Upper lobe of left lung (tissue), 6 donors: ENCODE data around the gene CAPN10. TPM values are rescaled to one million over a fixed set of nuclear protein-coding genes. Genes with fewer than 3 reads are reported as not detected.

ENCODE experiments used
- ATAC-seq, 2 donors: fragments of 200-7000 bp; cut with Tn5 transposase; one replicate each; pipeline ENCODE4 v1.9.1; 2022; ENCODE audit warnings: mild to moderate bottlenecking in 2 of 2, moderate library complexity in 2 of 2; ENCODE audit not compliant: low FRiP score in 2 of 2
- DNase-seq, 2 donors: peaks; one replicate each; pipeline ENCODE4 v3.0.0-alpha.2; 2019 to 2020
- H3K27ac ChIP-seq, 4 donors: fragments of 200-600 bp; sonication (generic); one replicate each; pipeline ENCODE4 v1.5.1; 2016 to 2019
- H3K27me3 ChIP-seq, 4 donors: fragments of 200-600 bp; sonication (generic); one replicate each; pipeline ENCODE4 v1.5.1; 2017 to 2019
- H3K36me3 ChIP-seq, 4 donors: fragments of 200-600 bp; sonication (generic); one replicate each; pipeline ENCODE4 v1.5.1; 2016 to 2019
- H3K4me1 ChIP-seq, 4 donors: fragments of 200-600 bp; sonication (generic); one replicate each; pipeline ENCODE4 v1.5.1; 2018 to 2019
- H3K4me3 ChIP-seq, 4 donors: fragments of 200-600 bp; sonication (generic); one replicate each; pipeline ENCODE4 v1.5.1; 2017 to 2019; ENCODE audit warnings: mild to moderate bottlenecking in 2 of 4, moderate library complexity in 1 of 4
- H3K9me3 ChIP-seq, 4 donors: fragments of 200-600 bp; sonication (generic); one replicate each; pipeline ENCODE4 v1.5.1; 2018 to 2019
- CTCF ChIP-seq, 6 experiments: fragments of 450-650 bp in 4 of 6; fragments of 200-600 bp in 2 of 6; sonication (generic) in 2 of 6; IDR thresholded peaks; one replicate each; pipeline ENCODE4 v1.5.1; 2016 to 2019; ENCODE audit warnings: antibody characterized with exemption in 6 of 6
- EP300 ChIP-seq, 4 donors: sonication (generic); formaldehyde crosslinking; IDR thresholded peaks; one replicate each; pipeline ENCODE4 v1.5.1; 2017; ENCODE audit warnings: antibody characterized with exemption in 4 of 4, control low read depth in 2 of 4
- POLR2A ChIP-seq, 4 donors: fragments of 450-650 bp; IDR thresholded peaks; one replicate each; pipeline ENCODE4 v1.5.1; 2016 to 2017; ENCODE audit warnings: antibody characterized with exemption in 4 of 4, mild to moderate bottlenecking in 2 of 4
- POLR2AphosphoS5 ChIP-seq, 2 donors: sonication (generic); formaldehyde crosslinking; IDR thresholded peaks; one replicate each; pipeline ENCODE4 v1.5.1; 2017; ENCODE audit warnings: antibody characterized with exemption in 2 of 2
- WGBS, 2 donors: methylation state at CpG; one replicate each; pipeline ENCODE4 v1.1.5; 2017 to 2018; 5-methylcytosine and 5-hydroxymethylcytosine counted together
- total RNA-seq, 6 donors: library from RNA; depleted of rRNA in 4 of 6; stranded (reverse); fragments of >200 nt in 4 of 6; gene quantifications; one replicate each; pipeline versions ENCODE4 v1.1.0 to v1.2.1, GENCODE V29; 2016 to 2021
- donor health status: DM: no; HTN: no; CAD: no; lungs with moderate emphysema.
- donor health status: DM: no; HTN: yes; CAD: no; lungs with severe emphysema.

The CAPN10 gene
- total RNA-seq, 6 donors from 2014 or later, result 35.3 to 118 (median 38.9) TPM

DNA sequence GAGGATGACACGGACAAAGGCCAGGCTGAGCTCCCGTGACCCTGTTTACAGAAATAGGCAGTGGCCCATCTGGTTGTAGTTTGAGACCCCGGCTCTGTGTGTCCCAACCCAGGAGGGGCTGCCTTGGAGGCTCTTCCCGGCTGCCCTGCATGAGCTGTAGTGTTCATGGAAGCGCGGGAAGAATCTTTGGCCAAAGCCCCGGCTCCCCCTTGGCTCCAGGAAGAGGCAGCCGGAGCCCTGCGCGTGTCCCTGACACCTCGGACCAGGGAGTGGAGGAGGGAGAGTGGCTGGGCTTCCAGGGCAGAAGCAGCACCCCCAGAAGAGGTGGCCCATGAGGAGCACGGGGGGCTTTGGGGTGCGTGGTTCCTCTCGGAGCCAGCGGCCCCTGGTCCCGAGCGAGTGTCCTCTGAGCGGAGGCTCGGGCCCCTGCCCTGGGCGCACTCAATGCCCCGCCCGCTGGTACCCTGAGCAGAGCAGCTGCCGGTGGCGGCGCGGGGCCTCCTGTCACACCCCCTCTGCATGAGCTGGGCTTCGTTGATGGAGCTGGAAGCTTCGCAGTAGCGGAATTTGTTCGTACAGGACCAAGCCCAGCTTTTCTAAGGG lies 60.5 kb downstream of the CAPN10 start:
- Histone ChIP-seq H3K4me1 (no peaks in the 10 kb centered on the region), H3K27ac (no peak overlapping the region), H3K9me3 (no peaks in the 10 kb centered on the region), H3K36me3 (no peaks in the 10 kb centered on the region), H3K27me3 (no peaks in the 10 kb centered on the region), H3K4me3 (no peak overlapping the region)
- peak in 1 of 2 donors; percentile 79 for DNase-seq
- no peak for TF ChIP-seq EP300 (IDR thresholded peaks at IDR 0.05)
- no peak for TF ChIP-seq POLR2AphosphoS5 (IDR thresholded peaks at IDR 0.05)
- no peak for TF ChIP-seq CTCF (IDR thresholded peaks at IDR 0.05)
- TF ChIP-seq POLR2A (IDR thresholded peaks at IDR 0.05), result no peak
- WGBS, 2 donors, result 73 to 81% methylated on average over 3 to 30 of the region's 30 CpGs
- ATAC-seq, result no peak

DNA sequence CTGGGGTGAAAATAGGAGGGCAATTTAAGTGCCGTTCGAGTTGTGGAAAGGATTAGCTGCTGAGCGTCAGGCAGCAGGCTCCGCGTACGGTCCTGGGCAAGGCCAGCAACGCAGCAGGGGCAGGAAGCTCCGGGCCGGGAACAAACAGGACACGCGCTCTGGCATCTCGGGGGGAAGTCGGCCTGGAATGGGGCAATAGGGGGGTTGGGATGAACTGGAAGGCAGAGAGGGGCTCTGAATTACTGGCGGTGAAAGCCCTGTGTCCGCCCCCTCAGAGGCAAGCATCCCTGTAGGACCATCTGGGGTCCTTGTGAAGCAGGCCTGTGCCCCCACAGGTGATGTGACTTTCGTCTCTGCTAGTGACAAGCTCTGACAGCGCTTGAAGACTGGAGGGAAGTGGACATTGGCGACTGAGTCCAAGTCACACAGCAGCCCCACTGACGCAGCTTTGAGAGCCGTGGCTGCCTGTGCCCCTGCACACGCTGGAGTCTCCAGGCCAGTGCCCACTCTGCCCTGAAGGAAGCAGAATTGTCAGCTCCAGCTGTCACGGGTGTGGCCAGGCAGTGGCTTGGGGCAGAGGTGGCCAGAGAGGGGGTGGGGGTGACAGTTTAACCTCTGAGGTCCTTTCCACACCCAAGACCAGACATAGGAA lies 61.1 kb downstream of the CAPN10 start:
- no peaks in the 10 kb centered on the region for H3K9me3 ChIP-seq
- 60 to 70% methylated on average over 17 to 18 of the region's 22 CpGs for WGBS, 2 donors
- H3K27me3 ChIP-seq, result no peaks in the 10 kb centered on the region
- TF ChIP-seq POLR2AphosphoS5 (IDR thresholded peaks at IDR 0.05) (no peak), EP300 (IDR thresholded peaks at IDR 0.05) (no peak), POLR2A (IDR thresholded peaks at IDR 0.05) (no peak), CTCF (IDR thresholded peaks at IDR 0.05) (no peak)
- peak in 1 of 2 donors; percentile 51 for DNase-seq
- H3K36me3 ChIP-seq, result no peaks in the 10 kb centered on the region
- no peak overlapping the region for H3K4me3 ChIP-seq
- no peaks in the 10 kb centered on the region for H3K4me1 ChIP-seq
- no peak overlapping the region for H3K27ac ChIP-seq
- ATAC-seq, result no peak

- DNase-seq, result no peak
- H3K27ac ChIP-seq, result no peak overlapping the region
- TF ChIP-seq POLR2AphosphoS5 (IDR thresholded peaks at IDR 0.05) (no peak), EP300 (IDR thresholded peaks at IDR 0.05) (no peak), POLR2A (IDR thresholded peaks at IDR 0.05) (no peak), CTCF (IDR thresholded peaks at IDR 0.05) (no peak)
- H3K4me3 ChIP-seq, result no peak overlapping the region
- H3K36me3 ChIP-seq, result no peaks in the 10 kb centered on the region
- no peaks in the 10 kb centered on the region for H3K9me3 ChIP-seq
- no peaks in the 10 kb centered on the region for H3K27me3 ChIP-seq
- ATAC-seq, result no peak
- H3K4me1 ChIP-seq, result no peaks in the 10 kb centered on the region
- WGBS, 2 donors, result 76 to 84% methylated on average over 3 to 6 of the region's 6 CpGs
Measured at GRCh38 chr2:240648155-240648649, 61.7 kb downstream of the CAPN10 start.

Other genes with a start within 250 kb of the CAPN10 start
- 10 to 100 TPM; 16.8 to 45.5 (median 33.2) TPM for gene GPC1, start 151.1 kb upstream of the CAPN10 start, total RNA-seq
- 10 to 100 TPM; 23.7 to 97.4 (median 26.9) TPM for gene ANKMY1, start 28.7 kb upstream of the CAPN10 start, total RNA-seq
- 10 to 100 TPM in 1 of 6 donors, 1 to 10 TPM in 5; 3.2 to 30.4 (median 5.7) TPM for gene DUSP28, start 26.4 kb upstream of the CAPN10 start, total RNA-seq
- gene RNPEPL1, start 18.2 kb upstream of the CAPN10 start, total RNA-seq, result 100 to 1,000 TPM in 5 of 6 donors, 10 to 100 TPM in 1; 71.0 to 264 (median 123) TPM
- 10 to 100 TPM in 1 of 6 donors, 1 to 10 TPM in 5; 1.9 to 14.7 (median 4.6) TPM for gene GPR35, start 38.7 kb downstream of the CAPN10 start, total RNA-seq
- gene AQP12B, start 96.2 kb downstream of the CAPN10 start, total RNA-seq, result not detected
- gene AQP12A, start 105.1 kb downstream of the CAPN10 start, total RNA-seq, result not detected
- gene KIF1A, start 233.5 kb downstream of the CAPN10 start, total RNA-seq, result 1 to 10 TPM in 1 of 6 donors, under 1 TPM in 3, not detected in 2; 0.15 to 1.2 (median 0.35) TPM